ENCODE measurements around the gene CAMK1G. TPM values are rescaled to one million over a fixed set of nuclear protein-coding genes. Genes with fewer than 3 reads are reported as not detected.
A peak's percentile ranks its signal among the peaks of the same experiment; 100 is the strongest.

Gene CAMK1G
- total and polyA plus RNA-seq, 11 donors = 0.30 to 0.48 TPM; not detected in 9

DNA sequence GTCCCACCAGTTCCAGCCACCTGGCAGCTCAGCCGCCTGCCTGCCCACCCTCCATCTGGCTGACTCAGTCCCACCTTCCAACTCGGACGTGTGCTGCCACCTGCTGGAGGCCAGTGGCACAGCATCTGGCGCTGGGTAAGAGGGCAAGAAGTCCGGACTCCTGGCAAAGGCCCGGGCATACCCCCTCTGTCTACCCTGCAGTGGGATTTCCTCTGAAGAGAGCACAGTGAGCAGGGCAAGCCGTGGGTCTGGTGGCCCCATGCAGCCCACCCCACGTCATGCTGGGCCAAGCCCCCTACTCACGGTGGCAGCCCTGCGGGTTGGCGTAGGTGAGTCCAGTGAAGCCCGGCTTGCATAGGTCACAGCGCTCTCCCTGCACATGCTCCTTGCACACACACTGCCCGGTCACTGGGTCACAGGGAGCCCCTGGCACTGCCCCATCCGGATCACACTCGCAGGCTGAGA is 44.2 kb downstream of the CAMK1G start:
- H3K9me3 ChIP-seq = no peaks in the 10 kb centered on the region
- no peaks in the 10 kb centered on the region for H3K27me3 ChIP-seq
- peak overlapping the region in 2 of 12 donors; percentile 7 to 38 for H3K4me3 ChIP-seq
- DNase-seq (peak; percentile 78 to 88 (median 81)), ATAC-seq (peak; percentile 29 to 77 (median 72))
- TF ChIP-seq, protein P1, sequence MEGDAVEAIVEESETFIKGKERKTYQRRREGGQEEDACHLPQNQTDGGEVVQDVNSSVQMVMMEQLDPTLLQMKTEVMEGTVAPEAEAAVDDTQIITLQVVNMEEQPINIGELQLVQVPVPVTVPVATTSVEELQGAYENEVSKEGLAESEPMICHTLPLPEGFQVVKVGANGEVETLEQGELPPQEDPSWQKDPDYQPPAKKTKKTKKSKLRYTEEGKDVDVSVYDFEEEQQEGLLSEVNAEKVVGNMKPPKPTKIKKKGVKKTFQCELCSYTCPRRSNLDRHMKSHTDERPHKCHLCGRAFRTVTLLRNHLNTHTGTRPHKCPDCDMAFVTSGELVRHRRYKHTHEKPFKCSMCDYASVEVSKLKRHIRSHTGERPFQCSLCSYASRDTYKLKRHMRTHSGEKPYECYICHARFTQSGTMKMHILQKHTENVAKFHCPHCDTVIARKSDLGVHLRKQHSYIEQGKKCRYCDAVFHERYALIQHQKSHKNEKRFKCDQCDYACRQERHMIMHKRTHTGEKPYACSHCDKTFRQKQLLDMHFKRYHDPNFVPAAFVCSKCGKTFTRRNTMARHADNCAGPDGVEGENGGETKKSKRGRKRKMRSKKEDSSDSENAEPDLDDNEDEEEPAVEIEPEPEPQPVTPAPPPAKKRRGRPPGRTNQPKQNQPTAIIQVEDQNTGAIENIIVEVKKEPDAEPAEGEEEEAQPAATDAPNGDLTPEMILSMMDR (IDR thresholded peaks at IDR 0.05) = peak; percentile 95 to 99 (median 97)
- TF ChIP-seq POLR2A (IDR thresholded peaks at IDR 0.05) = no peak
- intact Hi-C loops (cut with DNase I) = loop anchor here (1.0 to 10.0 kb wide), 11 partner anchors 23 to 120 kb away; partner anchors contain the start of gene G0S2 (in 1 of the 10)
- H3K4me1 ChIP-seq = peaks cover 0 to 55% (median 37%) of the 10 kb centered on the region in 12 donors
- H3K36me3 ChIP-seq = no peaks in the 10 kb centered on the region
- 29 to 80% (median 42%) methylated on average over 1 to 16 of the region's 16 CpGs for WGBS, 4 donors
- peak overlapping the region in 4 of 12 donors; percentile 4 to 55 (median 38) for H3K27ac ChIP-seq

DNA sequence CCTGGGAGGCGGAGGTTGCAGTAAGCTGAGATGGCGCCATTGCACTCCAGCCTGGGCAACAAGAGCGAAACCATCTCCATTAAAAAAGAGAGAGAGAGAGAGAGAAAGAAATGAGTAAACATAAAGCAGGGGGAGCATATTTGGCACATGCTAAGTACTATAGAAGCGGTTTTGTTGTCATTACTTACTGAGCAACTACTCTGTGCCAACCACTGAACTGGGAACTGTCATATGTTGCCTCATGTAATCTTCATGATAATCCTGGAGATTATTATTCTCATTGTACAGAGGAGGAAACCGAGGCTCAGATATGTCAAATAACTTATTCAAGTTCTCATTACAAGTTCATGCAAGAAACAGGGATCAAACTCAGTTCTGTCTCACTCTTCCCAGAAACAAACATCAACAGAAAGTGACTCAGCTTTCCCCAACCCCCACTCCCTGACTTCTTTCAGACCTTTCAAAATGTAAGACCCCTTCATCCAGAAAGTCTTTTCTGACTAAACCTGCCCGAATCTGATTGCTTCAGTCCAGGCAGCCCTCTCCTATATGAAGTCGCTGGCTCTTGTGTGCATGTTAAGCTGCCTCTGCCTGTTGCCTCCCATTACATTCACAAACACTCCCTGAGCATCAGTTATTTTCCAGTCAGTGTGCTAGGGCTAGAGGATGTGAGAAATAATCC is 45.2 kb downstream of the CAMK1G start:
- DNase-seq (no peak), ATAC-seq (no peak)
- intact Hi-C loops (cut with DNase I) = loop anchor here in 9 of 10 donors (5.0 to 10.0 kb wide), 6 partner anchors 36 to 119 kb away; partner anchors contain the start of gene G0S2 (in 1 of the 9)
- TF ChIP-seq, protein P1 (IDR thresholded peaks at IDR 0.05) = no peak
- no peak for TF ChIP-seq POLR2A (IDR thresholded peaks at IDR 0.05)
- no peaks in the 10 kb centered on the region for H3K9me3 ChIP-seq
- H3K4me1 ChIP-seq = peaks cover 0 to 55% (median 37%) of the 10 kb centered on the region in 12 donors
- no peak overlapping the region for H3K4me3 ChIP-seq
- no peaks in the 10 kb centered on the region for H3K36me3 ChIP-seq
- 95 to 97% (median 96%) methylated on average over 7 of the region's 7 CpGs for WGBS, 4 donors
- peak overlapping the region in 1 of 12 donors; percentile 22 for H3K27ac ChIP-seq
- no peaks in the 10 kb centered on the region for H3K27me3 ChIP-seq

DNA sequence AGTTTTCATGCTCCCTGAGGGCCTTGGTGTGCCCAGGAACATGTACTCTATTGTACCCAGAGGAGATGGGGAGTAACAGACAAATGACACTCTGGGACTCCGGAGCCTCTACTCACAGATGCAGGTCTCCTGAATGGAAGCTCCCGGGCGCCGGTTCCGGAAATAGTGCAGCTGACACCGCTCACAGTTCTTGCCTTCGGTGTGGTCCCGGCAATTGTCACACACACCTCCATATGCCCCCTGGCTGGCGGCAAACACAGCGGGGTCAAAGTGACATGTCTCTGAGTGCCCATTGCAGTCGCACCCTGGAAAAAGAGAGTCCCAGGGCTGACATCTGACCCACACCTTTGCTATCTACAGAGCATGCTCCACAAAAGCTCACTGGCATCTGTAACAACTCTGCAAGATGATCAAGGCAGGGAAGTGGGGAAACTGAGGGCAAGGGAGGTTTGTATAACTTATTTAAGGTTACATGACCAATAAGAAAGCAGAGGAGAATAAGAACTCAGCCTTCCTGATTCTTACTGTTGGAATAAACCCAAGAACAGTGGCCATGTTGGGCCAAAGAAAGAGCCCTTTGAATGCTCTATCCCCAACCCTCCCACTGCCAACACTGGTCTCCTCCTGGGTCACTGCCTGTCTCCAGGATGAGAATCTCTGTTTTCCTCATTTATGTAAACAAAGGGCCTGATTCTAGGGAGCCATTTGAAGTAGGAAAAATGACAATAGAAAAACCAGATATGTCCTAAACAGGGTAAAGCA is 46.3 kb downstream of the CAMK1G start:
- TF ChIP-seq, protein P1 (IDR thresholded peaks at IDR 0.05) = no peak
- no peak for TF ChIP-seq POLR2A (IDR thresholded peaks at IDR 0.05)
- WGBS, 4 donors = 92 to 96% (median 93%) methylated on average over 7 to 11 of the region's 11 CpGs
- Histone ChIP-seq H3K36me3 (no peaks in the 10 kb centered on the region), H3K4me3 (no peak overlapping the region), H3K27me3 (no peaks in the 10 kb centered on the region), H3K27ac (peak overlapping the region in 1 of 12 donors; percentile 8), H3K4me1 (peaks cover 0 to 55% (median 37%) of the 10 kb centered on the region in 12 donors), H3K9me3 (no peaks in the 10 kb centered on the region)
- no peak for ATAC-seq
- DNase-seq = no peak
- intact Hi-C loops (cut with DNase I) = loop anchor here in 9 of 10 donors (2.0 to 10.0 kb wide), 8 partner anchors 38 to 117 kb away; partner anchors contain the start of gene G0S2 (in 1 of the 9)

Measured in heart left ventricle (tissue), 16 donors.